HepG2 (cell line): ENCODE results near the gene PCYT2. TPM values are rescaled to one million over a fixed set of nuclear protein-coding genes. Genes with fewer than 3 reads are reported as not detected.

Experiments used
- ARNT2 ChIP-seq: sonication (generic); formaldehyde crosslinking; IDR thresholded peaks from 2 replicates; pipeline ENCODE4 v1.8.0; 2022; ENCODE audit warnings: mild to moderate bottlenecking, low read depth, missing genetic modification reagents, moderate library complexity
- HOXA5 ChIP-seq: sonication (generic); formaldehyde crosslinking; IDR thresholded peaks from 2 replicates; pipeline ENCODE4 v1.4.0; 2020; ENCODE audit warnings: missing genetic modification reagents
- MZF1 ChIP-seq: sonication (generic); formaldehyde crosslinking; IDR thresholded peaks from 2 replicates; pipeline ENCODE4 v1.8.1; 2023; ENCODE audit warnings: mild to moderate bottlenecking, missing genetic modification reagents, borderline replicate concordance
- PATZ1 ChIP-seq: sonication (generic); formaldehyde crosslinking; IDR thresholded peaks from 2 replicates; pipeline ENCODE4 v1.4.0; 2020; ENCODE audit warnings: missing genetic modification reagents
- POLR2AphosphoS5 ChIP-seq: IDR thresholded peaks from 2 replicates; pipeline ENCODE4 v1.6.1; 2012; ENCODE audit warnings: low read depth, low read length
- SALL1 ChIP-seq: sonication (generic); formaldehyde crosslinking; IDR thresholded peaks from 2 replicates; pipeline ENCODE4 v1.8.0; 2022; ENCODE audit warnings: mild to moderate bottlenecking, missing genetic modification reagents
- TCF7L2 ChIP-seq: IDR thresholded peaks from 2 replicates; pipeline ENCODE4 v1.6.1; 2011; ENCODE audit warnings: mild to moderate bottlenecking, low read depth, low read length, moderate library complexity
- ZBTB20 ChIP-seq: sonication (generic); formaldehyde crosslinking; IDR thresholded peaks from 2 replicates; pipeline ENCODE4 v1.8.1; 2023; ENCODE audit warnings: missing genetic modification reagents, low read depth, mild to moderate bottlenecking, borderline replicate concordance
- ZIK1 ChIP-seq: sonication (generic); formaldehyde crosslinking; IDR thresholded peaks from 2 replicates; pipeline ENCODE4 v1.5.0; 2020; ENCODE audit warnings: mild to moderate bottlenecking, low read depth, missing genetic modification reagents, borderline replicate concordance
- ZNF317 ChIP-seq: sonication (generic); formaldehyde crosslinking; IDR thresholded peaks from 2 replicates; pipeline ENCODE4 v1.5.0; 2020; ENCODE audit warnings: mild to moderate bottlenecking, missing genetic modification reagents
- ZNF318 ChIP-seq: sonication (generic); formaldehyde crosslinking; IDR thresholded peaks from 2 replicates; pipeline ENCODE4 v1.4.0; 2020; ENCODE audit warnings: mild to moderate bottlenecking, missing genetic modification reagents
- ZNF335 ChIP-seq: sonication (generic); formaldehyde crosslinking; IDR thresholded peaks from 2 replicates; pipeline ENCODE4 v1.4.0; 2020; ENCODE audit warnings: missing genetic modification reagents
- ZNF501 ChIP-seq: sonication (generic); formaldehyde crosslinking; IDR thresholded peaks from 2 replicates; pipeline ENCODE4 v1.5.1; 2020; ENCODE audit warnings: mild to moderate bottlenecking, moderate library complexity, missing genetic modification reagents
- ZNF670 ChIP-seq: sonication (generic); formaldehyde crosslinking; IDR thresholded peaks from 2 replicates; pipeline ENCODE4 v1.8.0; 2022; ENCODE audit warnings: mild to moderate bottlenecking, missing genetic modification reagents, borderline replicate concordance
- polyA plus RNA-seq, 8 experiments: library from polyadenylated mRNA; depleted of rRNA in 3 of 8; stranded (reverse) in 7 of 8; unstranded in 1 of 8; fragments of >200 nt; fragmentation: Illumina TruSeq in 4 of 8; extraction: Trizol in 4 of 8; gene quantifications; 2 replicates each; pipeline versions ENCODE4 v1.2.1 to v1.2.3, GENCODE V29; 2011 to 2016; ENCODE audit warnings: low read depth in 4 of 8, missing spikeins in 1 of 8, mixed read lengths in 1 of 8; ENCODE audit not compliant: insufficient read depth in 1 of 8
- total RNA-seq, 5 experiments: library from RNA; depleted of rRNA; stranded (reverse); fragments of >200 nt; fragmentation: Illumina TruSeq; extraction: Trizol; gene quantifications; 2 replicates each; pipeline ENCODE4 v1.2.3, GENCODE V29; 2016; ENCODE audit warnings: low read depth in 1 of 5
- TF ChIP-seq, protein P1 (sequence below): sonication (generic); formaldehyde crosslinking; IDR thresholded peaks from 2 replicates; pipeline ENCODE4 v1.4.0; 2020; ENCODE audit warnings: mild to moderate bottlenecking, missing genetic modification reagents

Gene PCYT2
- total and polyA plus RNA-seq, 2 of the 13 experiments (the other 11 are each of a cell fraction or from before 2014, with no cell fraction given) = 147 to 297 TPM

DNA sequence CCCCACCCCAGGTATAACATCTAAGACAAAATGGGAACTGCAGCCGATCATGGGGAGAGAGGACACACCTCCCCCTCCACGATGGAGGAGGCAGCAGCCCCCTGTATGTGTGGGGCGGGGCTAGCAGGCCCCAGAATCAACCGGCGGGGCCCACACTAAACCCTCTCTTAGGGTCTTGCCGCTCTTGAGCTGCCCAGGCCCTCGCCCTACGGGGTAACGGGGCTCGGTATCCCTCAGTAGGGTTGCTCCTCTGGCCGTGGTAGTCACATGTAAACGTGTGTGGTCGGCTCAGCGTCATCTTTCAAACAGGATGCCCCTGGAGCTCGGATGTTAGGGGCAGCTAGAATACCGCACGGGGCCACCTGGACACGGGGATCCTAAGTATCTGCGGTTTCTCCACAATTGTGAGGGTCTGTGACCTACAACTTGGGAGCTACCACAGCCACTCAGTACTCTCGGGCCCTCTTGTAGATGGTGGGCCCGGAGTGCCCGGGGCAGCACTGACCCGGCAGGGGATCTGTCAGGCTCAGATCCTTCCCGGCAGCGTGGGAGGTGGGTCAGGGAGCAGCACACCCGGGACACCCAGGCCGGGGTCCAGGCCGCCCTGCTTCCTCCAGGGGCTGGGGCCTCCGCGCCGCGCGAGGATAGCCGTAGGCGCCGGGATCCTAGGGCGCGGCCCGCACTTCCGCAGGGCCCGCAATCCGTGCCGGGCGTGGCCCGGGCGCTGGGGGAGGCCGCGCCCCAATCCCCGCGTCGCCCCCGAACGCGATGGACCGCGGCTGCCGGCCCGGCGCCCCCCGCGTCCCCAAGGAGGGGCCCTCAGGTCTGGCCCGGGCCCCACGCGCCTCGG lies 40.8 kb downstream of the PCYT2 start (continued):
- TF ChIP-seq ZNF318 (CRISPR knock-in tag) (0 out of 2 replicates have a peak, but pooled peaks have one; percentile 8), ARNT2 (CRISPR knock-in tag) (0 out of 2 replicates have a peak, but pooled peaks have one; percentile 33), POLR2AphosphoS5 (peak; percentile 26; the same call in 1 of the 2 replicates), ZBTB20 (CRISPR knock-in tag) (0 out of 2 replicates have a peak, but pooled peaks have one; percentile 73), PATZ1 (CRISPR knock-in tag) (peak; percentile 64), SALL1 (peak; percentile 39), MZF1 (0 out of 2 replicates have a peak, but pooled peaks have one; percentile 61), ZNF501 (CRISPR knock-in tag) (0 out of 2 replicates have a peak, but pooled peaks have one; percentile 16), ZIK1 (CRISPR knock-in tag) (0 out of 2 replicates have a peak, but pooled peaks have one; percentile 32), ZNF670 (CRISPR knock-in tag) (peak; percentile 58; the same call in 1 of the 2 replicates), HOXA5 (peak; percentile 47; the same call in 1 of the 2 replicates), ZNF317 (CRISPR knock-in tag) (no peak), TCF7L2 (no peak), ZNF335 (CRISPR knock-in tag) (0 out of 2 replicates have a peak, but pooled peaks have one; percentile 29)
- TF ChIP-seq, protein P1, sequence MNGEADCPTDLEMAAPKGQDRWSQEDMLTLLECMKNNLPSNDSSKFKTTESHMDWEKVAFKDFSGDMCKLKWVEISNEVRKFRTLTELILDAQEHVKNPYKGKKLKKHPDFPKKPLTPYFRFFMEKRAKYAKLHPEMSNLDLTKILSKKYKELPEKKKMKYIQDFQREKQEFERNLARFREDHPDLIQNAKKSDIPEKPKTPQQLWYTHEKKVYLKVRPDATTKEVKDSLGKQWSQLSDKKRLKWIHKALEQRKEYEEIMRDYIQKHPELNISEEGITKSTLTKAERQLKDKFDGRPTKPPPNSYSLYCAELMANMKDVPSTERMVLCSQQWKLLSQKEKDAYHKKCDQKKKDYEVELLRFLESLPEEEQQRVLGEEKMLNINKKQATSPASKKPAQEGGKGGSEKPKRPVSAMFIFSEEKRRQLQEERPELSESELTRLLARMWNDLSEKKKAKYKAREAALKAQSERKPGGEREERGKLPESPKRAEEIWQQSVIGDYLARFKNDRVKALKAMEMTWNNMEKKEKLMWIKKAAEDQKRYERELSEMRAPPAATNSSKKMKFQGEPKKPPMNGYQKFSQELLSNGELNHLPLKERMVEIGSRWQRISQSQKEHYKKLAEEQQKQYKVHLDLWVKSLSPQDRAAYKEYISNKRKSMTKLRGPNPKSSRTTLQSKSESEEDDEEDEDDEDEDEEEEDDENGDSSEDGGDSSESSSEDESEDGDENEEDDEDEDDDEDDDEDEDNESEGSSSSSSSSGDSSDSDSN (CRISPR knock-in tag) = peak; percentile 11
